Lung (tissue), 12 donors: ENCODE measurements around the gene ARHGEF28. TPM values are rescaled to one million over a fixed set of nuclear protein-coding genes. Genes with fewer than 3 reads are reported as not detected.
A peak's percentile ranks its signal among the peaks of the same experiment; 100 is the strongest.

ENCODE experiments used
- ATAC-seq: fragments of 200-7000 bp; cut with Tn5 transposase; one replicate; pipeline ENCODE4 v1.9.1; 2020; ENCODE audit warnings: moderate number of reproducible peaks; ENCODE audit not compliant: insufficient read depth, low FRiP score
- DNase-seq, 3 donors: peaks; one replicate each; pipeline ENCODE4 v3.0.0-alpha.2; 2013 to 2017
- H3K27ac ChIP-seq, 2 donors: one replicate each; pipeline ENCODE4 v1.5.1; 2013; ENCODE audit warnings: mild to moderate bottlenecking in 2 of 2, moderate library complexity in 2 of 2, control low read depth in 1 of 2, inconsistent platforms in 1 of 2, low read depth in 1 of 2, low read length in 1 of 2
- H3K27me3 ChIP-seq, 3 donors: one replicate each; pipeline ENCODE4 v1.5.1; 2013; ENCODE audit warnings: low read length in 2 of 3; ENCODE audit not compliant: control insufficient read depth in 3 of 3, insufficient read depth in 3 of 3
- H3K36me3 ChIP-seq, 4 donors: one replicate each; pipeline ENCODE4 v1.5.1; 2013; ENCODE audit warnings: low read length in 4 of 4, mild to moderate bottlenecking in 1 of 4, moderate library complexity in 1 of 4; ENCODE audit not compliant: control insufficient read depth in 4 of 4, insufficient read depth in 4 of 4
- H3K4me1 ChIP-seq, 5 donors: one replicate each; pipeline ENCODE4 v1.5.1; 2013; ENCODE audit warnings: low read length in 5 of 5, mild to moderate bottlenecking in 2 of 5, moderate library complexity in 1 of 5; ENCODE audit not compliant: control insufficient read depth in 5 of 5, insufficient read depth in 5 of 5
- H3K4me3 ChIP-seq: one replicate; pipeline ENCODE4 v1.5.1; 2013; ENCODE audit warnings: mild to moderate bottlenecking, control low read depth, moderate library complexity
- H3K9ac ChIP-seq, 2 donors: one replicate each; pipeline ENCODE4 v1.5.1; 2013; ENCODE audit warnings: low read length in 2 of 2, control low read depth in 1 of 2; ENCODE audit not compliant: insufficient read depth in 1 of 2
- H3K9me3 ChIP-seq, 4 donors: one replicate each; pipeline ENCODE4 v1.5.1; 2013; ENCODE audit warnings: low read length in 3 of 4, mild to moderate bottlenecking in 1 of 4, moderate library complexity in 1 of 4; ENCODE audit not compliant: control insufficient read depth in 4 of 4, insufficient read depth in 3 of 4
- WGBS, 2 donors: extraction: QIAGEN DNeasy Blood & Tissue Kit; methylation state at CpG; one replicate each; pipeline ENCODE4 v1.1.7; 2013; 5-methylcytosine and 5-hydroxymethylcytosine counted together
- polyA plus RNA-seq, 2 donors: library from polyadenylated mRNA; stranded (reverse); fragments of 200-250 nt; gene quantifications; one replicate each; pipeline ENCODE4 v1.2.1, GENCODE V29; 2013
- total RNA-seq, 2 donors: library from RNA; depleted of rRNA in 1 of 2; stranded (reverse); fragments of >200 nt in 1 of 2; gene quantifications; one replicate each; pipeline ENCODE4 v1.2.1, GENCODE V29; 2014 to 2021
- TF ChIP-seq, protein P1 (sequence below): IDR thresholded peaks from 2 replicates; pipeline ENCODE4 v1.5.1; 2012; ENCODE audit warnings: mild to moderate bottlenecking; ENCODE audit errors: control extremely low read depth, extremely low read depth
- donor health status: control.
- donor health status: control.
- donor health status: Bipolar disorder and iron deficiency.
- donor health status: healthy.
- donor health status: DM: yes; HTN: yes; CAD: no.

ARHGEF28 gene
- total and polyA plus RNA-seq, 4 donors, result 3.0 to 13.0 (median 10.0) TPM

DNA sequence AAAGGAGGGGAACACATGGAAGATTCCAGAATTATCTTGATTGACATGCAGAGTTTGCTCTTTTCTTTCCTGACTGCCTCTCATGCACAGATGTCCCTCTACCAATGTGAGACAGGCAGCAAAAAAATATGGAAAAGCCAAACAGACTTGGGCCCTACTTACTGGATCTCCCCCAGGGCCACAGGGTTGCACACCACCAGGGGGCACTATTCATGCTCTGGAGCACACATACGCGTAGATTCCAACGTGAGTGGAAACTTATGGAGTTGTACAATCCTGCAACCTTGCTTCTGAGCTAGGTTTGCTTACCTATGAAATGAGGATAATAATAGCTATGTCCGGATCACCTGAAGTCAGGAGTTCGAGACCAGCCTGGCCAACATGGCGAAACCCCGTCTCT, 319.5 kb downstream of the ARHGEF28 start:
- no peak for DNase-seq
- Histone ChIP-seq H3K4me3 (no peak overlapping the region), H3K9ac (no peak overlapping the region), H3K9me3 (peaks cover 0 to 6% (median 2%) of the 10 kb centered on the region in 4 donors), H3K4me1 (peaks cover 0 to 17% (median 6%) of the 10 kb centered on the region in 5 donors), H3K27me3 (no peaks in the 10 kb centered on the region), H3K36me3 (no peaks in the 10 kb centered on the region), H3K27ac (no peak overlapping the region)
- no peak for ATAC-seq
- TF ChIP-seq, protein P1, sequence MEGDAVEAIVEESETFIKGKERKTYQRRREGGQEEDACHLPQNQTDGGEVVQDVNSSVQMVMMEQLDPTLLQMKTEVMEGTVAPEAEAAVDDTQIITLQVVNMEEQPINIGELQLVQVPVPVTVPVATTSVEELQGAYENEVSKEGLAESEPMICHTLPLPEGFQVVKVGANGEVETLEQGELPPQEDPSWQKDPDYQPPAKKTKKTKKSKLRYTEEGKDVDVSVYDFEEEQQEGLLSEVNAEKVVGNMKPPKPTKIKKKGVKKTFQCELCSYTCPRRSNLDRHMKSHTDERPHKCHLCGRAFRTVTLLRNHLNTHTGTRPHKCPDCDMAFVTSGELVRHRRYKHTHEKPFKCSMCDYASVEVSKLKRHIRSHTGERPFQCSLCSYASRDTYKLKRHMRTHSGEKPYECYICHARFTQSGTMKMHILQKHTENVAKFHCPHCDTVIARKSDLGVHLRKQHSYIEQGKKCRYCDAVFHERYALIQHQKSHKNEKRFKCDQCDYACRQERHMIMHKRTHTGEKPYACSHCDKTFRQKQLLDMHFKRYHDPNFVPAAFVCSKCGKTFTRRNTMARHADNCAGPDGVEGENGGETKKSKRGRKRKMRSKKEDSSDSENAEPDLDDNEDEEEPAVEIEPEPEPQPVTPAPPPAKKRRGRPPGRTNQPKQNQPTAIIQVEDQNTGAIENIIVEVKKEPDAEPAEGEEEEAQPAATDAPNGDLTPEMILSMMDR, result no peak
- WGBS, 2 donors, result 91 to 94% methylated on average over 7 of the region's 7 CpGs

DNA sequence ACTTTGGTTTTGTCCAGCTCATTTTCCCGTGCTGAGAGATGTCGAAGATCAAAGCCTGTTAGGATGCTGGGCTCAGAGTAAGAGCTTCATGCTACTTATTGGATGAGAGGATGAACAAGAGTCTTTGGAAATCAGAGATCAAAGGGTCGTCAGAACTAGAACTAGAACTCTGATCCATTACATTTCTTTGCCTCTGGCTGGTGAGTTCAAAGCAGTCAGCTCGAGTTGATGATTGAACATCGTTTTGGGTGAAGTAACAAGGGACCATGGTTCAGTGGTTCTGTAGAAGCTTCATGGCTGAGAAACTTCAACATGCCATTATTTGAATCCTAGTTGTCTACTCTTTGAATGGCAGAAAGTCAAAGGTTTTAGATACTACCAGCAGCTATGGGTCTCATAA, 320.3 kb downstream of the ARHGEF28 start:
- Histone ChIP-seq H3K36me3 (no peaks in the 10 kb centered on the region), H3K9ac (no peak overlapping the region), H3K9me3 (peaks cover 0 to 6% (median 2%) of the 10 kb centered on the region in 4 donors), H3K27me3 (no peaks in the 10 kb centered on the region), H3K27ac (no peak overlapping the region), H3K4me1 (peaks cover 0 to 17% (median 6%) of the 10 kb centered on the region in 5 donors), H3K4me3 (no peak overlapping the region)
- TF ChIP-seq, protein P1, result no peak
- ATAC-seq (no peak), DNase-seq (no peak)
- 80 to 93% methylated on average over 5 of the region's 5 CpGs for whole genome bisulfite sequencing, 2 donors

DNA sequence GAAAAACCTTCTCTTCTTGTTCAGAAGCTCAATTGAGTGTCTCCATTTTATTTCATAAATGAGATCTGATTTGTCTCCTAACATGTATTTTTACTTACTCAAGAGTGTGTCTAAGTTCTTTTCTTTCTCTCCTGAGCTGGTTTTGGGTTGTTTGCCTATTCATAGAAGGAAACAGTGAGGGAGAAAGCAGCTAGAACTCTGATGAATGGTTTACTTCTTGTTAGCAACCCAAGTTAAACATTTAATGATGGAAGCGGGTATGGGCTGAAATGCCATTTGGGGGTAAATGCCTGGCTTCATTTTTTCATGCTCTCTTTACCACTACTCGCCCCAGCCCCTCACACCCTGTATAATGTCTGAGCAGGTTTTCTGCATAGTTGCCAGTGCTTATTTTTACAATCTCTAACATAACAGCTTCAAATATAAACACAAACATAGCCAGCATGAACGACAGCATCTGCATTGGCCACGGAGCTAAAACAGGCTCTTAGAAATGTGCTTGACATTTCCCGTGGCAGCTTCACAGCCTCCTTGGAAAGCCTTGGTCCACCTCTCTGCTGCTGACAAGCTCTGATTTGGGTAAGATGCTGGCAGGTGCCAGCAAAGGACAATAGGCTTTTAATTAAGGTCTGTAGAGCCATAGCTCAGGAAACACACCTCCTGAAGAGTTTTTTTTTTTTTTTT, 321.1 kb downstream of the ARHGEF28 start:
- 54 to 64% methylated on average over 5 of the region's 5 CpGs for WGBS, 2 donors
- no peak overlapping the region for H3K27ac ChIP-seq
- H3K9me3 ChIP-seq, result peaks cover 0 to 6% (median 2%) of the 10 kb centered on the region in 4 donors
- TF ChIP-seq, protein P1, result no peak
- peaks cover 0 to 17% (median 6%) of the 10 kb centered on the region in 5 donors for H3K4me1 ChIP-seq
- H3K27me3 ChIP-seq, result no peaks in the 10 kb centered on the region
- DNase-seq (peak in 2 of 3 donors; percentile 44 to 46), ATAC-seq (no peak)
- H3K4me3 ChIP-seq, result no peak overlapping the region
- no peak overlapping the region for H3K9ac ChIP-seq
- H3K36me3 ChIP-seq, result no peaks in the 10 kb centered on the region
